ENCODE measurements around the gene TUG1.

TUG1 gene

DNA sequence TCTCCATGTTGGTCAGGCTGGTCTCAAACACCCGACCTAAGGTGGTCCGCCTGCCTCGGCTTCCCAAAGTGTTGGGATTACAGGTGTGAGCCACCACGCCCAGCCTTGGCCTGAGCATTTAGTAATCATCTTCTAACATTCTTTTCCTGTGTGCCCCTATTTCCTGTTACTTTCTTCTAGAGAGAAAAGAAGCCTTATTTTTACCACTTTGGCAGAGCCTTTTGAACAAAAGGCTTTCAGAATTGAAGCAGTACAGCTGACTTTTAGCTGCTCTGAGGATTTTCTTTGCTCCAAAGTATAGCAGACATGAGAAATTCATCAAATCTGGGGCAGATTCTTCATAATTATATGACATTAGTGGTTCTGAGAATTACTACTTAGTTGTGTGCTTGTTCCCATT is 13.9 kb upstream of the TUG1 start:
- no peak for DNase-seq (ENCODE audit: low read depth)
- TF ChIP-seq, protein P1, sequence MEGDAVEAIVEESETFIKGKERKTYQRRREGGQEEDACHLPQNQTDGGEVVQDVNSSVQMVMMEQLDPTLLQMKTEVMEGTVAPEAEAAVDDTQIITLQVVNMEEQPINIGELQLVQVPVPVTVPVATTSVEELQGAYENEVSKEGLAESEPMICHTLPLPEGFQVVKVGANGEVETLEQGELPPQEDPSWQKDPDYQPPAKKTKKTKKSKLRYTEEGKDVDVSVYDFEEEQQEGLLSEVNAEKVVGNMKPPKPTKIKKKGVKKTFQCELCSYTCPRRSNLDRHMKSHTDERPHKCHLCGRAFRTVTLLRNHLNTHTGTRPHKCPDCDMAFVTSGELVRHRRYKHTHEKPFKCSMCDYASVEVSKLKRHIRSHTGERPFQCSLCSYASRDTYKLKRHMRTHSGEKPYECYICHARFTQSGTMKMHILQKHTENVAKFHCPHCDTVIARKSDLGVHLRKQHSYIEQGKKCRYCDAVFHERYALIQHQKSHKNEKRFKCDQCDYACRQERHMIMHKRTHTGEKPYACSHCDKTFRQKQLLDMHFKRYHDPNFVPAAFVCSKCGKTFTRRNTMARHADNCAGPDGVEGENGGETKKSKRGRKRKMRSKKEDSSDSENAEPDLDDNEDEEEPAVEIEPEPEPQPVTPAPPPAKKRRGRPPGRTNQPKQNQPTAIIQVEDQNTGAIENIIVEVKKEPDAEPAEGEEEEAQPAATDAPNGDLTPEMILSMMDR (IDR thresholded peaks at IDR 0.05; ENCODE audit: low read length, missing control alignments), result no peak
- no peak overlapping the region for H3K4me3 ChIP-seq (replicated peaks; ENCODE audit: low read depth, low read length)

DNA sequence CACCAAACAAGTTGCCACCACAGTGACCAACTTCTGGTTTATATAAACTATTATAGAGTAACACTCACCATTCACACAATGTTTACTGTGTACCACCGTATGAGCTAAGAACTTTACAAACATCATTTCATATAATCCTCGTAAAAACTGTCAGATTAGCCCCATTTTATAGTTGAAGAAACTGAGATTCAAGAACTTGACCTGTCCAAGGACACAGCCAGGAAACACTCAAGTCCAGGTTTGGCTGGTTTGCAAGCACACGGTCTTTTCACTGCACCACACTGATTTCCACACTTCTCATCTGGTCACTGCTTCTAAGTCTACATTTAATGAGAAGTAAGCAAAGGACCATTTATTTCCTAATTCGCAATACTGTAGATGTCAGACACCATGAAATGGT is 4.2 kb upstream of the TUG1 start:
- DNase-seq (ENCODE audit: low read depth), result no peak
- TF ChIP-seq, protein P1 (IDR thresholded peaks at IDR 0.05; ENCODE audit: low read length, missing control alignments), result no peak
- no peak overlapping the region for H3K4me3 ChIP-seq (replicated peaks; ENCODE audit: low read depth, low read length)

- DNase-seq (ENCODE audit: low read depth), result peak; percentile 69
- H3K4me3 ChIP-seq (replicated peaks; ENCODE audit: low read depth, low read length), result peak within 1 kb of the TSS; percentile 85
- TF ChIP-seq, protein P1 (IDR thresholded peaks at IDR 0.05; ENCODE audit: low read length, missing control alignments), result no peak
Observed at GRCh38 chr22:30968015-30968923, 796 bp upstream of the TUG1 start, which contains the start of gene MORC2. Gene MORC2, minus strand, starts transcription at chr22:30968774. Its CDS starts 885 bp downstream, at chr22:30967889.

- TF ChIP-seq, protein P1 (IDR thresholded peaks at IDR 0.05; ENCODE audit: low read length, missing control alignments), result peak; percentile 10
- DNase-seq (ENCODE audit: low read depth), result peak; percentile 54
- H3K4me3 ChIP-seq (replicated peaks; ENCODE audit: low read depth, low read length), result peak overlapping the region; percentile 85
Observed at GRCh38 chr22:30969532-30970355, 679 bp downstream of the TUG1 start.

DNA sequence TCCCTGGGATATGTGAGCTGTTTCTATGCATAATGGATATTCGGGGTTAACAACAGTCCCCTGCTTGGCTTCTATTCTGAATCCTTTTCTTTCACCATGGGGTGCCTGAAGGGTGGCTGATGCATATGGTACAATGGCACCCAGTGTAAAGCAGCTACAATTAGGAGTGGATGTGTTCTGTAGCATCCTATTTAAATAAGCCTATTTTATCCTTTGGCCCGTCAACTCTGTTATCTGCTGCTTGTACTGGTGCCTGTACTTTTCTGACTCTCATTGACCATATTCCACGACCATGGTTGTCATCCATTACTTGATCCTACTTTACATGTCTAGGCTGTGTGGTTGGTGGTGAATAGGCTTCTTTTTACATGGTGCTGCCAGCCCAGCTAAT is 1.3 kb downstream of the TUG1 start:
- peak overlapping the region; percentile 85 for H3K4me3 ChIP-seq (replicated peaks; ENCODE audit: low read depth, low read length)
- TF ChIP-seq, protein P1 (IDR thresholded peaks at IDR 0.05; ENCODE audit: low read length, missing control alignments), result no peak
- DNase-seq (ENCODE audit: low read depth), result no peak

DNA sequence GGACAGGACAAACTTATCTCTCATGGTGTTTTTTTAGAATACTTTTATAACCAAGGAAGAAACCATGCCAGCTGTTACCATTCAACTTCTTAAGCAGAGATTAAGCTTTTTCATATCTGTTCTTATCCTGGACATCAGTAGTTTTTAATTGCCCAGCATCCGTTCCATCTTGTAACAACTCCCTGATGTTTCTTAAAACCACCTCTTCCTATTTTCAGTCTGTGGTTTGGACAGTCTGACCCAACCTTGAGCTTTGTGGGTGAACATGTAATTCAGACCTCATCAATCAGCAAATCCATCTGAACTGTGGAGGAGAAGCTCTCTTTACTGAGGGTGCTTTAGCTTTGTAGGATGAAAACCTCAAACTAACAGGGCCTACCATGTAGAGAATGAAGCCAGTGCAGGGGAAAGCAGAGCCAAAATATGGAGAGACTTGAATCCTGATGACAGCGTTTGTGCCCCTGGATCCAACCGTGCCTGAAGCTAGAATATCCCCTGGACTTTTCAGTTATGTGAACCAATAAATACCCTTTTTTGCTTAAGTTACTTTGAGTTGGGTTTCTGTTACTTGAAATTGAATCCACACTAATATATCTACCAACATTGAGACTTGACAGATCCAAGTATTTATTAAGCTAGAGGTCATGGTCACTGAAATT is 9.4 kb downstream of the TUG1 start:
- no peak overlapping the region for H3K4me3 ChIP-seq (replicated peaks; ENCODE audit: low read depth, low read length)
- DNase-seq (ENCODE audit: low read depth), result no peak
- TF ChIP-seq, protein P1 (IDR thresholded peaks at IDR 0.05; ENCODE audit: low read length, missing control alignments), result no peak

Measured in fibroblast of pulmonary artery (primary cell).